ES-I3 (cell line): ENCODE results near the gene SLC7A10.

Experiments used
- H3K36me3 ChIP-seq: 2 replicates; pipeline ENCODE4 v1.6.1; 2013; ENCODE audit warnings: mild to moderate bottlenecking, low read length, control low read depth, moderate library complexity; ENCODE audit not compliant: insufficient read depth
- H3K4me1 ChIP-seq: 2 replicates; pipeline ENCODE4 v1.6.1; 2013; ENCODE audit warnings: mild to moderate bottlenecking, control low read depth, low read length; ENCODE audit not compliant: insufficient read depth
- H3K9ac ChIP-seq: 2 replicates; pipeline ENCODE4 v1.6.1; 2013; ENCODE audit warnings: low read depth, mild to moderate bottlenecking, low read length, moderate library complexity
- H3K9me3 ChIP-seq: 2 replicates; pipeline ENCODE4 v1.6.1; 2013; ENCODE audit warnings: mild to moderate bottlenecking, low read length, moderate library complexity; ENCODE audit not compliant: control insufficient read depth, insufficient read depth

The SLC7A10 gene

GRCh38 chr19:33248954-33249613 lies 23.4 kb upstream of the SLC7A10 start:
- H3K9ac ChIP-seq: no peak overlapping the region
- no peaks in the 10 kb centered on the region for H3K36me3 ChIP-seq
- H3K9me3 ChIP-seq: no peaks in the 10 kb centered on the region
- H3K4me1 ChIP-seq: no peaks in the 10 kb centered on the region; the same call in 1 of the 2 replicates

GRCh38 chr19:33248553-33248953 lies 22.9 kb upstream of the SLC7A10 start:
- Histone ChIP-seq H3K9ac (no peak overlapping the region), H3K9me3 (no peaks in the 10 kb centered on the region), H3K36me3 (no peaks in the 10 kb centered on the region), H3K4me1 (no peaks in the 10 kb centered on the region; the same call in 1 of the 2 replicates)

- Histone ChIP-seq H3K36me3 (no peaks in the 10 kb centered on the region), H3K9ac (no peak overlapping the region), H3K9me3 (no peaks in the 10 kb centered on the region), H3K4me1 (no peaks in the 10 kb centered on the region; the same call in 1 of the 2 replicates)
These were observed 22.5 kb upstream of the SLC7A10 start for GRCh38 chr19:33248104-33248503.

- Histone ChIP-seq H3K36me3 (no peaks in the 10 kb centered on the region), H3K9ac (no peak overlapping the region), H3K4me1 (no peaks in the 10 kb centered on the region; the same call in 1 of the 2 replicates), H3K9me3 (no peaks in the 10 kb centered on the region)
These were observed 21.8 kb upstream of the SLC7A10 start for GRCh38 chr19:33247441-33247819.

GRCh38 chr19:33246709-33247440 lies 21.2 kb upstream of the SLC7A10 start:
- H3K9ac ChIP-seq: no peak overlapping the region
- no peaks in the 10 kb centered on the region; the same call in 1 of the 2 replicates for H3K4me1 ChIP-seq
- no peaks in the 10 kb centered on the region for H3K9me3 ChIP-seq
- H3K36me3 ChIP-seq: no peaks in the 10 kb centered on the region

- Histone ChIP-seq H3K9ac (no peak overlapping the region), H3K36me3 (no peaks in the 10 kb centered on the region), H3K9me3 (no peaks in the 10 kb centered on the region), H3K4me1 (no peaks in the 10 kb centered on the region; the same call in 1 of the 2 replicates)
These were observed 20.5 kb upstream of the SLC7A10 start for GRCh38 chr19:33245948-33246708.

GRCh38 chr19:33242911-33243310 lies 17.3 kb upstream of the SLC7A10 start:
- no peaks in the 10 kb centered on the region for H3K9me3 ChIP-seq
- H3K36me3 ChIP-seq: no peaks in the 10 kb centered on the region
- no peak overlapping the region for H3K9ac ChIP-seq
- no peaks in the 10 kb centered on the region for H3K4me1 ChIP-seq

- no peaks in the 10 kb centered on the region for H3K4me1 ChIP-seq
- no peak overlapping the region for H3K9ac ChIP-seq
- no peaks in the 10 kb centered on the region for H3K36me3 ChIP-seq
- H3K9me3 ChIP-seq: no peaks in the 10 kb centered on the region
These were observed 16.5 kb upstream of the SLC7A10 start for GRCh38 chr19:33242131-33242530.

GRCh38 chr19:33241530-33242101 lies 16.0 kb upstream of the SLC7A10 start:
- Histone ChIP-seq H3K9ac (no peak overlapping the region), H3K36me3 (no peaks in the 10 kb centered on the region), H3K9me3 (no peaks in the 10 kb centered on the region), H3K4me1 (no peaks in the 10 kb centered on the region)

- Histone ChIP-seq H3K36me3 (no peaks in the 10 kb centered on the region), H3K9me3 (no peaks in the 10 kb centered on the region), H3K9ac (no peak overlapping the region), H3K4me1 (no peaks in the 10 kb centered on the region)
These were observed 15.5 kb upstream of the SLC7A10 start for GRCh38 chr19:33241091-33241529.

GRCh38 chr19:33240181-33240771 lies 14.6 kb upstream of the SLC7A10 start:
- H3K9ac ChIP-seq: no peak overlapping the region
- H3K9me3 ChIP-seq: no peaks in the 10 kb centered on the region
- H3K4me1 ChIP-seq: no peaks in the 10 kb centered on the region
- H3K36me3 ChIP-seq: no peaks in the 10 kb centered on the region

- Histone ChIP-seq H3K4me1 (no peaks in the 10 kb centered on the region), H3K36me3 (no peaks in the 10 kb centered on the region), H3K9me3 (no peaks in the 10 kb centered on the region), H3K9ac (no peak overlapping the region)
These were observed 13.7 kb upstream of the SLC7A10 start for GRCh38 chr19:33239223-33239975.

- Histone ChIP-seq H3K9me3 (no peaks in the 10 kb centered on the region), H3K9ac (no peak overlapping the region), H3K36me3 (no peaks in the 10 kb centered on the region), H3K4me1 (no peaks in the 10 kb centered on the region)
These were observed 13.0 kb upstream of the SLC7A10 start for GRCh38 chr19:33238481-33239149.
